Mesenteric fat pad (tissue), 1 donor: ENCODE results near the gene TMPRSS3. TPM values are rescaled to one million over a fixed set of nuclear protein-coding genes. Genes with fewer than 3 reads are reported as not detected.
"Not testable (repeated sequence)": the region's sequence is repeated elsewhere in the genome, so short reads cannot be mapped to it uniquely, and the experiment has no call there.

Experiments
- DNase-seq: peaks from one replicate; pipeline ENCODE4 v3.0.0-alpha.2; 2020; ENCODE audit warnings: low spot score
- total RNA-seq: library from RNA; stranded (reverse); fragmentation: NEBNext Ultra II Directional; extraction: Animal tissue kit (Norgen Biotek cat#: 25700); gene quantifications from one replicate; pipeline ENCODE4 v1.2.1, GENCODE V29; 2021
- donor health status: DM: yes; HTN: yes; CAD: no.

Gene TMPRSS3
- total RNA-seq, 1 donor from 2014 or later, result not detected

GRCh38 chr21:42409366-42409765 is 13.5 kb upstream of the TMPRSS3 start:
- DNase-seq, result peak; percentile 65

- DNase-seq, result not testable (repeated sequence)
These were observed 12.9 kb upstream of the TMPRSS3 start for GRCh38 chr21:42408718-42409117.

GRCh38 chr21:42407476-42407875 is 11.6 kb upstream of the TMPRSS3 start:
- DNase-seq, result peak; percentile 43

GRCh38 chr21:42406866-42407265 is 11.0 kb upstream of the TMPRSS3 start:
- peak; percentile 57 for DNase-seq

GRCh38 chr21:42406201-42406621 is 10.4 kb upstream of the TMPRSS3 start:
- DNase-seq, result peak; percentile 87

- peak; percentile 43 for DNase-seq
These were observed 9.5 kb upstream of the TMPRSS3 start for GRCh38 chr21:42405064-42406013.

- peak; percentile 60 for DNase-seq
These were observed 8.7 kb upstream of the TMPRSS3 start for GRCh38 chr21:42404539-42404938.

GRCh38 chr21:42403611-42404231 is 7.9 kb upstream of the TMPRSS3 start, which contains the start of gene UBASH3A:
UBASH3A (plus strand) TSS chr21:42403902; CDS start chr21:42403946, 44 bp downstream.
- DNase-seq, result peak; percentile 73

GRCh38 chr21:42401820-42402251 is 6.0 kb upstream of the TMPRSS3 start:
- DNase-seq, result no peak

GRCh38 chr21:42401154-42401553 is 5.3 kb upstream of the TMPRSS3 start:
- no peak for DNase-seq

GRCh38 chr21:42400525-42400924 is 4.7 kb upstream of the TMPRSS3 start:
- no peak for DNase-seq

GRCh38 chr21:42398436-42399028 is 2.7 kb upstream of the TMPRSS3 start:
- DNase-seq, result peak; percentile 47

- DNase-seq, result peak; percentile 60
These were observed 2.0 kb upstream of the TMPRSS3 start for GRCh38 chr21:42397746-42398394.

- peak; percentile 65 for DNase-seq
These were observed 1.2 kb upstream of the TMPRSS3 start for GRCh38 chr21:42396799-42397745.

- DNase-seq, result no peak
These were observed 550 bp downstream of the TMPRSS3 start for GRCh38 chr21:42395302-42395701.

- DNase-seq, result no peak
These were observed 2.4 kb downstream of the TMPRSS3 start for GRCh38 chr21:42393443-42393950.

GRCh38 chr21:42392731-42393442 is 3.0 kb downstream of the TMPRSS3 start:
- no peak for DNase-seq

- no peak for DNase-seq
These were observed 4.6 kb downstream of the TMPRSS3 start for GRCh38 chr21:42391297-42391696.

GRCh38 chr21:42390696-42391095 is 5.2 kb downstream of the TMPRSS3 start:
- no peak for DNase-seq
